HG02798 (cell line): ENCODE results near the gene FBXO5.
"Not testable (repeated sequence)": the region's sequence is repeated elsewhere in the genome, so short reads cannot be mapped to it uniquely, and the experiment has no call there.

Source experiments
- ATAC-seq: cut with Tn5 transposase; IDR thresholded peaks from one replicate; pipeline ENCODE4 v1.9.1; 2021; ENCODE audit warnings: mild to moderate bottlenecking; ENCODE audit not compliant: unreplicated experiment, poor library complexity

The FBXO5 gene

GRCh38 chr6:152993847-152994246 is 11.0 kb upstream of the FBXO5 start:
- no peak for ATAC-seq

- no peak for ATAC-seq
These were observed 10.6 kb upstream of the FBXO5 start for GRCh38 chr6:152993431-152993830.

- ATAC-seq: no peak
These were observed 4.1 kb upstream of the FBXO5 start for GRCh38 chr6:152986978-152987377.

- ATAC-seq: not testable (repeated sequence)
These were observed 2.5 kb upstream of the FBXO5 start for GRCh38 chr6:152985300-152985699.

GRCh38 chr6:152984513-152984872 is 1.7 kb upstream of the FBXO5 start:
- ATAC-seq: peak; percentile 22

GRCh38 chr6:152983637-152984512 is 1.0 kb upstream of the FBXO5 start:
- peak; percentile 18 for ATAC-seq

- ATAC-seq: no peak
These were observed 595 bp downstream of the FBXO5 start for GRCh38 chr6:152981989-152982903.

GRCh38 chr6:152981219-152981618 is 1.6 kb downstream of the FBXO5 start:
- no peak for ATAC-seq

- no peak for ATAC-seq
These were observed 2.2 kb downstream of the FBXO5 start for GRCh38 chr6:152980656-152981055.

- ATAC-seq: no peak
These were observed 3.7 kb downstream of the FBXO5 start for GRCh38 chr6:152979116-152979515.

GRCh38 chr6:152978058-152978457 is 4.8 kb downstream of the FBXO5 start:
- no peak for ATAC-seq

- no peak for ATAC-seq
These were observed 5.3 kb downstream of the FBXO5 start for GRCh38 chr6:152977556-152977955.

GRCh38 chr6:152976749-152977148 is 6.1 kb downstream of the FBXO5 start:
- ATAC-seq: no peak

- no peak for ATAC-seq
These were observed 7.5 kb downstream of the FBXO5 start for GRCh38 chr6:152975204-152975915.

- ATAC-seq: no peak
These were observed 8.9 kb downstream of the FBXO5 start for GRCh38 chr6:152973916-152974315.

GRCh38 chr6:152969688-152970418 is 13.0 kb downstream of the FBXO5 start:
- ATAC-seq: no peak

GRCh38 chr6:152966168-152966894 is 16.5 kb downstream of the FBXO5 start:
- not testable (repeated sequence) for ATAC-seq

- no peak for ATAC-seq
These were observed 23.5 kb downstream of the FBXO5 start for GRCh38 chr6:152959333-152959732.

- ATAC-seq: no peak
These were observed 25.0 kb downstream of the FBXO5 start for GRCh38 chr6:152957796-152958195.
